IMR-90 (cell line): ENCODE results near the gene PEAK1. TPM values are rescaled to one million over a fixed set of nuclear protein-coding genes. Genes with fewer than 3 reads are reported as not detected.
A peak's percentile ranks its signal among the peaks of the same experiment; 100 is the strongest.

Experiments
- ATAC-seq: fragments of 200-7000 bp; cut with Tn5 transposase; 2 replicates; pipeline ENCODE4 v1.9.1; 2020; ENCODE audit warnings: low read depth, mild to moderate bottlenecking, moderate library complexity
- BruUV-seq: library from RNA; stranded (reverse); fragments of 400-500 nt; replicated peaks from 2 replicates; lab custom pipeline; 2021; lab: Mats Ljungman, UMichigan
- CTCF ChIA-PET: fragments of 300-600 bp; formaldehyde crosslinking; extraction: SDS; loops from one replicate; lab custom pipeline; 2021; ENCODE audit warnings: antibody characterized with exemption; lab: Yijun Ruan, JAX
- POLR2A ChIA-PET: fragments of 300-600 bp; sonication (Branson Sonifier 250); formaldehyde crosslinking; loops from one replicate; lab custom pipeline; 2022; ENCODE audit warnings: antibody characterized with exemption; ENCODE audit not compliant: unreplicated experiment; lab: Charles Lee
- DNase-seq: peaks from one replicate; pipeline ENCODE4 v3.0.0; 2013
- H2AFZ ChIP-seq: replicated peaks from 2 replicates; pipeline ENCODE3; 2013; ENCODE audit warnings: low read length, mild to moderate bottlenecking; ENCODE audit not compliant: poor library complexity
- H2AK5ac ChIP-seq: 2 replicates; pipeline ENCODE4 v1.6.1; 2013; ENCODE audit warnings: low read depth, low read length, inconsistent platforms
- H2AK9ac ChIP-seq: replicated peaks from 2 replicates; pipeline ENCODE3; 2013; ENCODE audit warnings: mild to moderate bottlenecking, low read depth, low read length, moderate library complexity; ENCODE audit not compliant: poor library complexity
- H2BK120ac ChIP-seq: 2 replicates; pipeline ENCODE4 v1.6.1; 2013; ENCODE audit warnings: low read depth, low read length, inconsistent platforms
- H2BK15ac ChIP-seq: 3 replicates; pipeline ENCODE4 v1.6.1; 2013; ENCODE audit warnings: low read depth, low read length, inconsistent platforms
- H2BK20ac ChIP-seq: 2 replicates; pipeline ENCODE4 v1.6.1; 2013; ENCODE audit warnings: low read depth, mild to moderate bottlenecking, inconsistent platforms, low read length, moderate library complexity
- H2BK5ac ChIP-seq: 2 replicates; pipeline ENCODE4 v1.6.1; 2013; ENCODE audit warnings: mild to moderate bottlenecking, low read depth, low read length, inconsistent platforms; ENCODE audit not compliant: poor library complexity, severe bottlenecking
- H3K14ac ChIP-seq: replicated peaks from 2 replicates; pipeline ENCODE4 v1.6.1; 2013; ENCODE audit warnings: low read depth, low read length, inconsistent platforms
- H3K18ac ChIP-seq: 2 replicates; pipeline ENCODE4 v1.6.1; 2013; ENCODE audit warnings: low read depth, low read length, control low read depth
- H3K23ac ChIP-seq: 2 replicates; pipeline ENCODE4 v1.6.1; 2013; ENCODE audit warnings: low read depth, low read length, inconsistent platforms
- H3K27ac ChIP-seq: 2 replicates; pipeline ENCODE4 v1.5.1; 2013; ENCODE audit warnings: mild to moderate bottlenecking, control low read depth, low read length; ENCODE audit not compliant: insufficient read depth
- H3K27me3 ChIP-seq: 2 replicates; pipeline ENCODE4 v1.6.1; 2013; ENCODE audit warnings: low read length; ENCODE audit not compliant: control insufficient read depth, insufficient read depth
- H3K36me3 ChIP-seq: 2 replicates; pipeline ENCODE4 v1.6.1; 2013; ENCODE audit warnings: low read length, mixed read lengths; ENCODE audit not compliant: control insufficient read depth, insufficient read depth
- H3K4ac ChIP-seq: 2 replicates; pipeline ENCODE4 v1.6.1; 2013; ENCODE audit warnings: low read depth, low read length, inconsistent platforms
- H3K4me1 ChIP-seq: 2 replicates; pipeline ENCODE4 v1.6.1; 2013; ENCODE audit warnings: low read length, mixed read lengths; ENCODE audit not compliant: control insufficient read depth, insufficient read depth
- H3K4me2 ChIP-seq: 2 replicates; pipeline ENCODE4 v1.6.1; 2013; ENCODE audit warnings: low read depth, mild to moderate bottlenecking, control low read depth, low read length, moderate library complexity
- H3K4me3 ChIP-seq: 2 replicates; pipeline ENCODE4 v1.5.1; 2013; ENCODE audit warnings: low read depth, mild to moderate bottlenecking, control low read depth, low read length, moderate library complexity; ENCODE audit not compliant: insufficient read depth
- H3K56ac ChIP-seq: 2 replicates; pipeline ENCODE4 v1.6.1; 2013; ENCODE audit warnings: low read length, inconsistent platforms; ENCODE audit not compliant: insufficient read depth; ENCODE audit errors: extremely low read depth
- H3K79me1 ChIP-seq, 2 experiments: 2 replicates each; pipeline ENCODE4 v1.6.1; 2013; ENCODE audit warnings: low read length in 2 of 2, inconsistent platforms in 1 of 2, low read depth in 1 of 2
- H3K9ac ChIP-seq: 2 replicates; pipeline ENCODE4 v1.6.1; 2013; ENCODE audit warnings: low read depth, low read length, control low read depth
- H3K9me1 ChIP-seq: 2 replicates; pipeline ENCODE4 v1.6.1; 2013; ENCODE audit warnings: low read length, inconsistent platforms; ENCODE audit not compliant: insufficient read depth
- H3K9me3 ChIP-seq: 2 replicates; pipeline ENCODE4 v1.6.1; 2013; ENCODE audit warnings: low read length; ENCODE audit not compliant: control insufficient read depth, insufficient read depth
- H4K20me1 ChIP-seq: 2 replicates; pipeline ENCODE4 v1.6.1; 2013; ENCODE audit warnings: low read length, inconsistent platforms; ENCODE audit not compliant: insufficient read depth
- H4K5ac ChIP-seq: 2 replicates; pipeline ENCODE4 v1.6.1; 2013; ENCODE audit warnings: mild to moderate bottlenecking, low read depth, low read length, control low read depth
- H4K8ac ChIP-seq, 2 experiments: 2 replicates each; pipeline ENCODE4 v1.6.1; 2013; ENCODE audit warnings: low read depth in 2 of 2, low read length in 2 of 2, control low read depth in 1 of 2, inconsistent platforms in 1 of 2
- H4K91ac ChIP-seq: 2 replicates; pipeline ENCODE4 v1.6.1; 2013; ENCODE audit warnings: low read depth, low read length, inconsistent platforms; ENCODE audit not compliant: insufficient read depth
- CEBPB ChIP-seq: IDR thresholded peaks from 2 replicates; pipeline ENCODE4 v1.6.1; 2012; ENCODE audit warnings: low read depth, low read length, improper control_type of control experiment
- CHD1 ChIP-seq: IDR thresholded peaks from 2 replicates; pipeline ENCODE4 v1.6.1; 2012; ENCODE audit warnings: low read depth, low read length, improper control_type of control experiment
- FOS ChIP-seq: fragments of 150-350 bp; IDR thresholded peaks from 2 replicates; pipeline ENCODE4 v1.6.1; 2016; ENCODE audit warnings: low read depth, low read length
- WGBS, 2 experiments: methylation state at CpG; one replicate each; pipeline versions ENCODE4 v1.1.5 to v1.1.7; 2013; ENCODE audit warnings: missing lambda C conversion rate in 2 of 2; ENCODE audit not compliant: insufficient read length in 1 of 2; ENCODE audit errors: extremely low coverage in 2 of 2; 5-methylcytosine and 5-hydroxymethylcytosine counted together
- dilution Hi-C: fragments of 300-500 bp; cut with HindIII; formaldehyde crosslinking; loops from one replicate; pipeline ENCODE4 v1.14.3; 2018; ENCODE audit warnings: low sequenced_read_pairs; ENCODE audit not compliant: unreplicated experiment
- in situ Hi-C: fragments of 300-500 bp; cut with MboI; formaldehyde crosslinking; loops from 3 replicates; pipeline ENCODE4 v1.14.3; 2019; ENCODE audit warnings: low sequenced_read_pairs, inconsistent platforms, mixed read lengths
- intact Hi-C: fragments of 100-400 bp; cut with micrococcal nuclease; formaldehyde crosslinking; loops from 2 replicates; pipeline ENCODE4 v1.10.0; 2022
- polyA plus RNA-seq, 3 experiments: library from polyadenylated mRNA; depleted of rRNA; stranded (reverse); fragments of >200 nt; gene quantifications; 2 replicates each; pipeline ENCODE4 v1.2.3, GENCODE V29; 2012; ENCODE audit warnings: low replicate concordance in 1 of 3
- total RNA-seq: library from RNA; depleted of rRNA; stranded (reverse); fragments of >200 nt; gene quantifications from 2 replicates; pipeline ENCODE4 v1.2.3, GENCODE V29; 2012

PEAK1 gene
- total and polyA plus RNA-seq, 2 of the 4 experiments (the other 2 are of a cell fraction), result 21.5 to 43.9 TPM

- Histone ChIP-seq H4K91ac (no peak overlapping the region), H2AFZ (no peak overlapping the region), H3K4me3 (no peak overlapping the region), H3K56ac (no peak overlapping the region), H3K9ac (no peak overlapping the region), H2BK15ac (no peak overlapping the region), H2BK120ac (no peak overlapping the region), H2BK5ac (no peak overlapping the region), H3K9me1 (peaks cover 11% of the 10 kb centered on the region), H4K20me1 (peaks cover 61% of the 10 kb centered on the region), H4K5ac (no peak overlapping the region), H4K8ac (no peak overlapping the region), H3K23ac (no peak overlapping the region), H3K27me3 (no peaks in the 10 kb centered on the region), H2BK20ac (peak overlapping the region; percentile 30; the same call in 1 of the 2 replicates), H2AK5ac (no peak overlapping the region), H3K36me3 (no peaks in the 10 kb centered on the region), H3K4ac (no peak overlapping the region), H3K18ac (no peak overlapping the region), H3K9me3 (no peaks in the 10 kb centered on the region), H3K4me2 (peak overlapping the region; percentile 32), H3K4me1 (peaks cover 12% of the 10 kb centered on the region), H2AK9ac (no peak overlapping the region), H3K79me1 (peaks cover 17 to 73% of the 10 kb centered on the region in 2 experiments), H3K14ac (no peak overlapping the region), H3K27ac (no peak overlapping the region)
- WGBS, 2 experiments, result no CpG with 5 or more reads among the region's 1 CpG
- no TSS peak for BruUV-seq
- DNase-seq (no peak), ATAC-seq (no peak)
- intact Hi-C loops, result no loop called here
- TF ChIP-seq CEBPB, result no peak
- TF ChIP-seq CHD1, result no peak
- TF ChIP-seq FOS, result no peak
- ChIA-PET CTCF (no interaction called here), POLR2A (no interaction called here)
- dilution Hi-C loops, result no loop called here
- in situ Hi-C loops, result no loop called here
These were observed 3.0 kb downstream of the PEAK1 start for GRCh38 chr15:77416954-77417353.
